HUES6 (cell line): ENCODE data around the gene LDHAL6B.

Experiments used
- H3K27ac ChIP-seq: 2 replicates; pipeline ENCODE4 v1.7.0; 2013; ENCODE audit warnings: low read depth, mild to moderate bottlenecking, low read length, inconsistent platforms
- H3K27me3 ChIP-seq: 2 replicates; pipeline ENCODE4 v1.6.1; 2013; ENCODE audit warnings: low read length; ENCODE audit not compliant: control insufficient read depth, insufficient read depth
- H3K36me3 ChIP-seq: 2 replicates; pipeline ENCODE4 v1.6.1; 2013; ENCODE audit warnings: low read length; ENCODE audit not compliant: control insufficient read depth, insufficient read depth
- H3K4me1 ChIP-seq: 2 replicates; pipeline ENCODE4 v1.6.1; 2013; ENCODE audit warnings: low read length; ENCODE audit not compliant: control insufficient read depth, insufficient read depth
- H3K4me3 ChIP-seq: 2 replicates; pipeline ENCODE4 v1.5.1; 2013; ENCODE audit warnings: low read depth, low read length
- H3K9ac ChIP-seq: one replicate; pipeline ENCODE4 v1.6.1; 2013; ENCODE audit warnings: mild to moderate bottlenecking, low read length
- H3K9me3 ChIP-seq: 2 replicates; pipeline ENCODE4 v1.6.1; 2013; ENCODE audit warnings: low read depth, low read length; ENCODE audit not compliant: control insufficient read depth, insufficient read depth

LDHAL6B gene

DNA sequence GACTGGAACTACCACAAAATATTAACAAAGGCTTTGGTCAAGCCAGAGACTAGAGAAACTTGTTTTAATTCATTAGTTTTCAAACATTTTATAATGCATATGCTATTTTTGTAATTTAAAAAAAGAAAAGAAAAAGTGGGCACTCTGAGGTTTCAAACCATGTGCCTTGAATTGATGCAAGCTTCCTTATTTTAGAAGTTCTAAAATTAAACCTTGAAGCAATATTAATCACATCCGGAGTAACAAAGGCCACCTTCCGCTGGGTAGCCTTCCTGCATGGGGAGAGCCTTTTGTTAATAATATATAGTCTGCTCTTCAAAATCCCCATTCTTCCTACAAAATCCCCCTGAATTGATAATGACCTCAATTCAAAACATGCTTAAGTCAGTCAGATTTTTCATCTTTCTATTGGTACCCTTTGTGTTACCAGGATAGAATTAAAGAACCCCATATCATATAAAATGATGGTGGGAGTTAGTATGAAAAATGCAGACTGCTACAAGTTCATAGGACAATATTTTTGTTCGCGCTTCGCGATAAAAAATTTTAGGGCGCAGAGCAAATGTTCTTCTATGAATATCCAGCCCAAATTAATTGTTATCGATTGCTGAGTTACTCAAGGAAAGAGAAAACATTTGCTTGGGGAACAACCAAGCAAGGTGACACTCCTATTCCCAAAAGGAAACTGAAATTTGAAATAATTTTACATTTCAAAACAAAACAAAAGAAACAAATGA, 30.6 kb downstream of the LDHAL6B start:
- Histone ChIP-seq H3K9me3 (no peaks in the 10 kb centered on the region), H3K9ac (no peak overlapping the region), H3K4me3 (no peak overlapping the region), H3K27ac (no peak overlapping the region; the same call in 1 of the 2 replicates), H3K36me3 (no peaks in the 10 kb centered on the region; the same call in 1 of the 2 replicates), H3K27me3 (no peaks in the 10 kb centered on the region), H3K4me1 (no peaks in the 10 kb centered on the region; the same call in 1 of the 2 replicates)

DNA sequence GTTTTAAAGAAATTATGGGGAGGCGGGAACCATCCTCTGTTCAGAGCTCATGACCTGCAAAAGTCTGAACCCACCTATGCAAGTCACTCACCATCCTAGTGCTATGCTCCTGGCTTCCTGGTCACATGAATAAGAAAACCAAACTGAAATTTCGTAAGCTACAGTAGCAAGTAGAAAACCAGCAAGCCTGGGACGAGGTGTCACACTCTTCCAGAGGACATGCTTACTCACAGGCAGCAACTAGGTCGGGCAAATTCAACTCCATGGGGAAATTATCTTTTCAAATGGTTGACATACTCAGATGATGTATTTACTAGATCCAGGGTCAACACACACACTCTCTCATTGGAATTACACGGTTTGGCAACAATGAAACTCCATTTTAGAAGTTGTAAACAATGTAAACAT, 31.3 kb downstream of the LDHAL6B start:
- H3K9me3 ChIP-seq: no peaks in the 10 kb centered on the region
- no peaks in the 10 kb centered on the region for H3K27me3 ChIP-seq
- H3K9ac ChIP-seq: no peak overlapping the region
- no peak overlapping the region for H3K27ac ChIP-seq
- no peaks in the 10 kb centered on the region; the same call in 1 of the 2 replicates for H3K36me3 ChIP-seq
- H3K4me1 ChIP-seq: no peaks in the 10 kb centered on the region; the same call in 1 of the 2 replicates
- H3K4me3 ChIP-seq: no peak overlapping the region

DNA sequence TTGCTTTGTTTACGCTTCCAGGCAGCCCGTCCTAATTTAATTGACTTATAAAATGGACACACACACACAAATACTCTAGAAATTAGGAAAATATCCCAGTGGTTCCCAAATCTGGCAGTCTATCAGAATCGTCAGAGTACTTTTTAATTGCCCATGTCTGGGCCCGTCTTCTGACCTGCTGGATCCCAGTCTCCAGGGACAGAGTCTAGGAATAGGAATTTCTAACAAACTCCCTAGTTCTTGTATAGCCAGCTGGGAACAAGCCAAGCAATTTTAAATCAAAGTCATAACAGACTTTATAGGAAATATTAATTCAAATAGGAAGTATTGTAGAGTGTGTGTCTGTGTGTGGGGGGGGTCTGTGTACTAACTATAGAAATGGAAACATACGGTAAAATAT, 33.4 kb downstream of the LDHAL6B start:
- Histone ChIP-seq H3K4me3 (no peak overlapping the region), H3K27ac (no peak overlapping the region), H3K4me1 (no peaks in the 10 kb centered on the region; the same call in 1 of the 2 replicates), H3K27me3 (no peaks in the 10 kb centered on the region), H3K9me3 (no peaks in the 10 kb centered on the region), H3K36me3 (peaks cover 6% of the 10 kb centered on the region; the same call in 1 of the 2 replicates), H3K9ac (no peak overlapping the region)

DNA sequence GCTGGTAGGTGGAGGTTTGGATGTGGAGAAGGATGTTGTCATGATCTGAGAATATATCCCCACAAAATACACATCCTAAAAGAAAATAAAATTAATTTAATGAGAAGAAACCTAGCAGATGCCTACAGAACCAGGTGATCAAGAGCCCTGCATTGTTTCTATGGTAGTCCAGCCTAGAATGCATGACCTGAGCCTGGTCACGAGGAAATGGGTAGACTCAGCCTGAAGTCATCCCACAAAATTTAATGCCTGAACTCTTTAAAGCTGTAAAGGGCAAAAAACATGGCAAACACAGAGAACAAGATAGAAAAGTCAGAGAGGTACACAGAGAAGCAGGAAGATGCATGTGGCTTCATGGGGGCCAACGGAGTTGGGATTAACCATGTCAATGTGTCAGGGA, 36.0 kb downstream of the LDHAL6B start:
- Histone ChIP-seq H3K4me1 (no peaks in the 10 kb centered on the region; the same call in 1 of the 2 replicates), H3K9me3 (no peaks in the 10 kb centered on the region), H3K27ac (no peak overlapping the region)

DNA sequence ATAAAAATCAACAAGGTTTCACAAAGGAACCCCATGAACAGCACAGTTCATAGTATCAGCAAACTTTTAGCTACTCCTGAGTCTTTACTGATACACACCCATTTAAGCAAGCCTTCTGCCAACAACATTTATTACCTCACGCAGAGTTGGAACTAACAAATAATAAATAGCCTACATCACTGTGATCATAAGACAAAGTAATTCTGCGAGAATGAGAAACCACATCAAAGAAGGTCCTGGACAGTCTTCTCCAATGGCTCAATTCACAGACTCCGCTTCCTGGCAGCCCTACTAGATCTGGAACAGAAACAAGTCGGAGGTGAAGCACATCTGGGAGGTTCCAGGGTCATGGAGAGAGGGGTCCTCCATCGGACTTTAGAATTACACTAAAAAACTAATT, 37.0 kb downstream of the LDHAL6B start:
- Histone ChIP-seq H3K9me3 (no peaks in the 10 kb centered on the region), H3K27ac (no peak overlapping the region), H3K27me3 (no peaks in the 10 kb centered on the region), H3K4me3 (no peak overlapping the region), H3K9ac (no peak overlapping the region), H3K36me3 (peaks cover 6% of the 10 kb centered on the region; the same call in 1 of the 2 replicates), H3K4me1 (no peaks in the 10 kb centered on the region; the same call in 1 of the 2 replicates)

More for the DNA sequence above, 36.0 kb downstream of the LDHAL6B start:
- Histone ChIP-seq H3K27me3 (no peaks in the 10 kb centered on the region), H3K9ac (no peak overlapping the region), H3K36me3 (peaks cover 6% of the 10 kb centered on the region; the same call in 1 of the 2 replicates), H3K4me3 (no peak overlapping the region)

DNA sequence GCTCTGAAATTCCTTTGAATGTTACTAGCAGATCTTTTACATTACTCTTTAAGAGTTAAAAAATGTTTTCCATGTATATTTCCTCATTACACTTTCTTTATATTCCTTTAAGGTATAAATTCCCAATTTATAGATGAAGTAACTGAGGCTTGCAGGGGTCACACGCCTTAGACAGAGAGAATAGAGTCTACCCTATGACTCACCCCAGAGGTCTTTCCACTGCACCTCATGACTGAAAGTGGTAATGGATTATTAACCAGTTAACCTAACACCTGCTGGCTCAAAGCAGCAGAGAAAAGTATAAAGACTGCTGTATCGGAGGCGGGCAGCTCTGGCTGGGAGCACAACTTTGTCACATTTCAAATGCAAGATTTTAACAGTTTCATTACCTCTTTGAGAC, 37.7 kb downstream of the LDHAL6B start:
- no peaks in the 10 kb centered on the region; the same call in 1 of the 2 replicates for H3K4me1 ChIP-seq
- H3K36me3 ChIP-seq: peaks cover 6% of the 10 kb centered on the region; the same call in 1 of the 2 replicates
- no peak overlapping the region for H3K4me3 ChIP-seq
- no peak overlapping the region for H3K9ac ChIP-seq
- no peak overlapping the region for H3K27ac ChIP-seq
- H3K27me3 ChIP-seq: no peaks in the 10 kb centered on the region
- no peaks in the 10 kb centered on the region for H3K9me3 ChIP-seq

DNA sequence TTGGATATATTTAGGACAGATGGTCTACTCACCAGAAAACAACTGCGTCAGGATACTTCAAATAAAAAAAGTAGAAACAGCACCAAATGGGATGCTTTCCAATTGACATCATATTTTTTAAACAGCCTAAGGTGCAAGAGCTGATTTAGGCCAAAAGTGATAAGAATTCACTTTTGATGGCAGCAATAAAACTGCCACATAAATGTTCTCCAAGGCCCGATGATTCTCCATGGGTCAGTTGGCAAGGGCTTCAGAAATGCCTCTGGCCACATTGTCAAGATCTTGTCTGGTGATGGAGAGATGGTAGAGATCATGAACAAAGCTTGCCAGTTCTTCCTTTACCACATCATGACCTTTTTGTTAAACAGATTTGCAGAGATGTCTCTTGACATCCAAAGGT, 38.9 kb downstream of the LDHAL6B start:
- H3K36me3 ChIP-seq: peaks cover 10% of the 10 kb centered on the region; the same call in 1 of the 2 replicates
- no peak overlapping the region for H3K4me3 ChIP-seq
- H3K4me1 ChIP-seq: no peaks in the 10 kb centered on the region; the same call in 1 of the 2 replicates
- H3K27ac ChIP-seq: no peak overlapping the region
- H3K9me3 ChIP-seq: no peaks in the 10 kb centered on the region
- H3K9ac ChIP-seq: no peak overlapping the region
- H3K27me3 ChIP-seq: no peaks in the 10 kb centered on the region

DNA sequence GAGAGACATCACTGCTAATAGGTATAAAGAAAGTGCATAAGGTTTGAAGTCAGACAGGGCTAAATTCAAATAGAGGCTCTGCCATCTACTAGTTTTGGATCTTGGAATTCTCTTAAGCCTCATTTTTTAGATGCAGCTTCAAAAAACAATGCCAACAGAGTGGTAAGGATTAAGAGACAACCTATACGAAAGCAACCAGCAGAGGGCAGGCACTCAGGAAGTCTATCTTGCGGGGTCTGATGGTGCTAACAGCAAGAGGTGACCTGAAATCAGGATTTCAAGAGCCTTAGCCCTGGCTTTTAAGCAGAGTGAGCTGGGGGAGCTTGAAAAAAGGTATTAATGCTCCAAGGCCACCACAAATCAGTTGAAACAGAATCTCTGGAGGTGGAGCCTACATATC, 40.7 kb downstream of the LDHAL6B start:
- Histone ChIP-seq H3K27ac (no peak overlapping the region), H3K36me3 (peaks cover 10% of the 10 kb centered on the region; the same call in 1 of the 2 replicates), H3K9me3 (no peaks in the 10 kb centered on the region), H3K9ac (no peak overlapping the region), H3K27me3 (no peaks in the 10 kb centered on the region), H3K4me1 (no peaks in the 10 kb centered on the region; the same call in 1 of the 2 replicates), H3K4me3 (no peak overlapping the region)

DNA sequence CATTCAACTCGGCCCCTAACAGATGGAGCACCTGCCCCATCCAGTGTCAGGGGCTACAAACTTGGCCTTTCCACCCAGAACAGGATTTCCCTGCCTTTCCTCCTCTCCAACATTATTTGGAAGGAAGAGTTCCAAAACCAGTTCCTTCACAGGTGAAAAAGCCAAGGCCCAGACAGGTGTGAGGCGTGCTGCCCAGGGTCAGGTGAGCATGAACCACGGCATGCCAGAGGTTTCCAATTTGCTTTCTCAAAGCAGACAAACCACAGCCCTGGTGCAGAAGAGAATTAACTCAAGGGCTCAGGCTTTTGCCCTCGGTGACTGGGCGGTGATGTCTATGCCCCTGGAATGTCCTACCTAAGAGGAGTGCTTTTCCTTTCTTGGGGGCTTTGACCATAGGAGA, 43.2 kb downstream of the LDHAL6B start:
- H3K4me3 ChIP-seq: no peak overlapping the region
- H3K36me3 ChIP-seq: peaks cover 4% of the 10 kb centered on the region; the same call in 1 of the 2 replicates
- H3K9ac ChIP-seq: no peak overlapping the region
- H3K27me3 ChIP-seq: no peaks in the 10 kb centered on the region
- H3K4me1 ChIP-seq: no peaks in the 10 kb centered on the region; the same call in 1 of the 2 replicates
- H3K9me3 ChIP-seq: no peaks in the 10 kb centered on the region
- no peak overlapping the region for H3K27ac ChIP-seq

DNA sequence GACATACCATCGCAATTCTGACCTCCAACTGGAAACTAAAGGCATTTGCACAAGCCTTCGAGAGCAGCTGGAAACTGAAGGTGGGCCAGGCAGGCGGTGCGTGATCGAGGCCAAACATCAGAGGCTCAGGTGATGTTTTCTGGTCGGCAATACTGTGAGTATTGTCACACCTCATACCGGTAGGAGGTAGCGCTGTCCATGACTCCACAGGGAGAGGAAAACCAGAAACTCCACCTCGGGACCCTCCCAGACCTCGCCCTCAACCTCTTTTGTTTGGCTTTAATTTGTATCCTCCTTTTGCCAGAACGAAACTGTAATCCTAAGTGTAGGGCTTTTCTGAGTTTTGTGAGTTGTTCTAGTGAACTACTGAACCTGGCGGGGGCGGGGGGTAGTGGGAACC, 43.6 kb downstream of the LDHAL6B start:
- no peaks in the 10 kb centered on the region; the same call in 1 of the 2 replicates for H3K4me1 ChIP-seq
- no peak overlapping the region for H3K27ac ChIP-seq
- H3K36me3 ChIP-seq: peaks cover 4% of the 10 kb centered on the region; the same call in 1 of the 2 replicates
- H3K27me3 ChIP-seq: no peaks in the 10 kb centered on the region
- H3K9ac ChIP-seq: no peak overlapping the region
- H3K4me3 ChIP-seq: no peak overlapping the region
- no peaks in the 10 kb centered on the region for H3K9me3 ChIP-seq
